ENCODE measurements around the gene MANF. TPM values are rescaled to one million over a fixed set of nuclear protein-coding genes. Genes with fewer than 3 reads are reported as not detected.
"Not testable (repeated sequence)": the region's sequence is repeated elsewhere in the genome, so short reads cannot be mapped to it uniquely, and the experiment has no call there.

Gene MANF
- total RNA-seq, 1 donor from 2014 or later, result 51.6 TPM

GRCh38 chr3:51373658-51374421 lies 11.3 kb upstream of the MANF start:
- no peak for DNase-seq (ENCODE audit: low read depth)

- DNase-seq (ENCODE audit: low read depth), result no peak
Observed at GRCh38 chr3:51374456-51374855, 10.6 kb upstream of the MANF start.

DNA sequence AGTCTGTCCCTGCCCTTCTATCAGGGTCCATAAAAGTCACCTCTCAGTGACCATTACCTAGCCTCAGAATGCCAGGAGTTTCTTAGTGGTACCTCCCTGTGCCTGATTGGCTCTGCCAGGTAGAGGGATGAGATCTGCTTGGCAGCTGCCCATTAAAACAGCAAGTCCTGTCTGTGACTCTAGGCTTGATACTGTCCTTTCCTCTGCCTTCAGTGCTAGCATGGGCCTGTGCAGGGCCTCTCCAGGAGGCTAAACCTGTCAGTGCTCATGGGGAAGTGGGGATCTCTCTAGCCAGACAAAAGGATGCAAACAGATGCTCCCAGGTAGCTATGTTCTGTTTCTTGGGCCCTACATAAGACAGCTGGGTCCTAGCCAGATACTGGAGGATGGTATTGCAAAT lies 10.0 kb upstream of the MANF start:
- DNase-seq (ENCODE audit: low read depth), result no peak

- DNase-seq (ENCODE audit: low read depth), result no peak
Observed at GRCh38 chr3:51375571-51375970, 9.5 kb upstream of the MANF start.

- DNase-seq (ENCODE audit: low read depth), result no peak
Observed at GRCh38 chr3:51378065-51378464, 7.0 kb upstream of the MANF start.

GRCh38 chr3:51378726-51379125 lies 6.4 kb upstream of the MANF start:
- no peak for DNase-seq (ENCODE audit: low read depth)

DNA sequence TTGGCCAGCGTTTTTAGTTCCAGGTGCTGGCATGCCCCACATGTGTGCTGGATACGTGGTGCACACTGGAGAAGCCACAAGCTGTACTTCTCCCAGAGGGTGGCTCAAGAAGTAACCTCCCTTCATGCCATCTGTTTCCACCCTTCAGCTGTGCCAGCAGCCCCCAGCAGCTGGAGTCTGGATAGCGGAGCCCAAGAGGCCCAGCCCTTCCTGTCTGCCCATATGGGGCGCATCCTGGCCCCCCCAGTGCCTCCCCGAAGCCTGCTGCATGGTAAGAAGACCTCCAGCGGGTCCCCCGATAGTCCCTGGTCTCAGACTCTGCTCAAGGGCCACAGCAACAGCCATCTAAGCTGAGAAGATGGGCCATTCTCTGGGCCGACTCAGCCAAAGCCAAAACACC lies 5.8 kb upstream of the MANF start:
- DNase-seq (ENCODE audit: low read depth), result no peak

DNA sequence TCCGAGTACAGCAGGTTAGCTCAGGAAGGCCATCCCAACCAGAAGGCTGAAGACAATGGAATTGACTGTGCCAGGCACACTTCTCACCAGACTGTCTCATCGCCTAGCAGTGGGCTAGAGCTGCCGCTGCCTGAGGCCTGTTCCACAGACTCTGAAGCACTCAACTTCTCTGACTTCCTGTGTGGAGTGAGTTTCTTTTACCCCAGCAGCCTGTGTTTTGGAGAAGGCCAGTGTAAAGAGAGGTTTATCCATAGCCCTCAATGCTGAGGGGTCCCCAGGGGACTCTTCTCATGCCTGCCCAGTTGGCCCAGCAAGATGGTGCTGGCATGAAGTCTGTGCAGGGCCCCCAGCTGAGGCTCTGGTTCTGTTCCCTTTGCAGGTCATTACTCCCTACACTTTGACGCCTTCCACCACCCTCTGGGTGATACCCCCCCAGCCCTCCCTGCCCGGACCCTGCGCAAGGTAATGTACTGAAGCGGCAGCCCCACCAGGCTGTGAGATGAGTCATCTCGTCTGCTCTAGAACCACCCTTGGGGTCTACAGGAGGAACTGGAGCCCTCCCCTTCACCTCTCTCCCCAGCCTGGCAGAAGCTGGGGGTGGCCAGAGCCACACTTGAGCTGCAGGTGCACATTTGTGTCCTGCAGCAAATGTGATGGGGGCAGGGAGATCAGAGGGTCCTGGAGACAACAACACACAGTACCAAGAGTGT lies 5.2 kb upstream of the MANF start:
- DNase-seq (ENCODE audit: low read depth), result no peak

DNA sequence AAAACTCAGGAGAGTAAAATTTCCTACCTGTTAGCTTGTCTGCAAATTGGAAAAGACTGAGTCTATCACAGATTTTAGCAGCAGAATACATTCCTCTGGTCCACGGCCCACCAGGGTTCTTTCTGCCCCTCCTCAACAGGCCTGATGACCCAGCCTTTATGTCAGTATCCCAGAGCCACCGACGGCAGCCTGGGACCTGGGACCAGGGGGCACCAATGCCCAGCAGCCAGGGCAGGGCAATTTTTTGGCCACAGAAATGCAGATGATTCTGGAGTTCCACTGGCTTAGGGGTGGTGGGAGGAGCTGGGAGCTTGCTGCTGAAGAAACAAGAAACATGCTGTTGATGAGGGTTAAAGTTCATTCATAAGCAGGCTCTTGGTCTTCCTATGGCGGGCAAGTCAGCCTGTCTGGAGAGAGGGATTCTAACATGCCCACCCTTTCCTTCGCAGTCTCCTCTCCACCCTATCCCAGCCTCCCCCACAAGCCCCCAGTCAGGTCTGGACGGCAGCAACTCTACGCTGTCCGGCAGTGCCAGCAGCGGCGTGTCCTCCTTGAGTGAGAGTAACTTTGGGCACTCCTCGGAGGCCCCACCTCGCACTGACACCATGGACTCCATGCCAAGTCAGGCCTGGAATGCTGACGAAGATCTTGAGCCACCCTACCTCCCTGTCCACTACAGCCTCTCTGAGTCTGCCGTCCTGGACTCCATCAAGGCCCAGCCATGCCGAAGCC lies 4.3 kb upstream of the MANF start:
- DNase-seq (ENCODE audit: low read depth), result no peak

DNA sequence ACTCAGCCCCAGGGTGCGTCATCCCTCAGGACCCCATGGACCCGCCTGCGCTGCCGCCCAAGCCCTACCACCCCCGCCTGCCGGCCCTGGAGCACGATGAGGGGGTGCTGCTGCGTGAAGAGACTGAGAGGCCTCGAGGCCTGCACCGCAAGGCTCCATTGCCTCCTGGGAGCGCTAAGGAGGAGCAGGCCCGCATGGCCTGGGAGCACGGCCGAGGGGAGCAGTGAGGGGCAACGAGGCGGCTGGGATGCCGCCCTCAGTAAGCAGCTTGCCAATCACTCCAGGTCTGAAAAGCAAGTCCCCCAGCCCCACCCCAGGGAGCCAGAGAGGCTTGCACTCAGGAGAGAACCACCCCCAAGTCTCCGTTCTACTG lies 3.8 kb upstream of the MANF start:
- no peak for DNase-seq (ENCODE audit: low read depth)

DNA sequence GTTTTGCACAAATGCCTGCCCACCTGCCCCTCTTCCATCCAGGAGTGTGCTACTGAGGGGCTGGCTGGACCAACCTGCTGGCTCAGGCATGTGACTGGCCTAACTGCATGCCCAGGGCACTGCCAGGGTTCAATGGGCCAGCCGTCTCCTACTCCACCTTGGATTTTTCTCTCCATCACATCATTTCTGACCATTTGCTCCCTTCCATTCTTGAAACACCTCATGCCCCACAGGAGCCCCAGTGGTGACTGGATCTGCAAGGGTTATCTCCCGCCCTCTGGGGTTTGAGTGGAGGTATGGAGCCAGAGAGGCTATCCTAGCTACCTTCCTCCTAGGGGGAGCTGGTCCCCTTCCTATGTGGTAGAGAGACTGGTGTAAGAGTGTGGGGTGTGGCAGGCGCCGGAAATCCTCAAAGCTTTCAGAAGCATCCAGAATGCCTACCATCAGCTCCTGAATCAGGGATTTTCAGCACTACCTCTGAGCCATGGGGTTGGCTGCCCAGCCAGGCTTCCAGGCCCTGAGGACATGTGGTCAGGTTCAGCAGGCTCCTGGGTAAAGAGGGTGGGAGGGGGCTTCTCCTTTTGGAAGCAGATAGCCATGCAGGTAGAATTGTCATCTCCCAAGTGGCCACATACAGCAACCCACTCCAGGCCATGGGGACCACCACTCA lies 2.9 kb upstream of the MANF start:
- DNase-seq (ENCODE audit: low read depth), result no peak

GRCh38 chr3:51382947-51383578 lies 2.0 kb upstream of the MANF start:
- no peak for DNase-seq (ENCODE audit: low read depth)

DNA sequence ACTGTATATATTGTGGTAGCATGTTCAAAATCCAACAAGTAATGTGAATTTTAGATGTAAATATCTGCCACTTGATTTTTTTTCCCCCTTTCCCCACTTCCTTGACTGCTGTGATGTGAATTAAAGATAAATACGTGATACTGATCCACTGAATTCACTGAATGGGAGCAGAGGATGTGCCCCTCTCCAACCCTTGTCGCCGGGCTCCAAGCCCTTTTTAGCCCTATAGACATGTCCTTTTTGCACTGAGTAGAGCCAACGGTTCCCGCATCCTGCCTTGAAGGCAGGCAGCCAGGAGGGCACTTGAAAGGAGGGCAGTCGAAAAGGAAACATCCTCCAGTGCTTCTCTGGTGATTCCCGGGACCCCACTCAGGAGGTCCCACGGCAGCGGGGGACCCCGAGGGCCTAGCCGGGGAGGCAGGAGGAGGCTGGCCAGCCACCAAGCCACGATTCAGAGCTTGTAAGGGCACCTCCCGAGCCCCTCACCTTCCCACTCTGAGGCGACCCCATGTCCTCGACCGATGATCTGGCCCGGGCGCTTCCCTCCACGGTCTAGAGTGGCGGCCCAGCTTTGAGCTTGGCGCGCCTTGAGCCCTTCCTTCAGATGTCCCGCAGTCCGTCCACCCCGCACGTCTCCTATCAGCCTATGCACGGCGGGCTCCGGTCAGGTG lies 901 bp upstream of the MANF start:
- no peak for DNase-seq (ENCODE audit: low read depth)

- peak; percentile 22 for DNase-seq (ENCODE audit: low read depth)
Observed at GRCh38 chr3:51385621-51386091, 565 bp downstream of the MANF start.

- no peak for DNase-seq (ENCODE audit: low read depth)
Observed at GRCh38 chr3:51386159-51386851, 1.2 kb downstream of the MANF start.

- no peak for DNase-seq (ENCODE audit: low read depth)
Observed at GRCh38 chr3:51386852-51387229, 1.8 kb downstream of the MANF start.

DNA sequence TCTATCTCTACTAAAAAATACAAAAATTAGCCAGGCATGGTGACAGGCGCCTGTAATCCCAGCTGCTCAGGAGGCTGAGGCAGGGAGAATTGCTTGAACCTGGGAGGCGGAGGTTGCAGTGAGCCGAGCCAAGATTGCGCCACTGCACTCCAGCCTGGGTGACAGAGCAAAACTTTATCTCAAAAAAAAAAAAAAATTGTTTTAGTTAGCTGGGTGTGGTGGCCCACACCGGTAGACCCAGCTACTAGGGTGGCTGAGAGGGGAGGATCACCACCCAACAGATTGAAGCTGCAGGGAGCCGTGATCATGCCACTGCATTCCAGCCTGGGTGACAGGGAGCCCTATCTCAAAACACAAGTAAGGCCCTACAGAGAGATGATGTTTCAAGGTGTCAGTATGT lies 2.2 kb downstream of the MANF start:
- not testable (repeated sequence) for DNase-seq (ENCODE audit: low read depth)

- DNase-seq (ENCODE audit: low read depth), result peak; percentile 37
Observed at GRCh38 chr3:51388286-51389029, 3.4 kb downstream of the MANF start.

DNA sequence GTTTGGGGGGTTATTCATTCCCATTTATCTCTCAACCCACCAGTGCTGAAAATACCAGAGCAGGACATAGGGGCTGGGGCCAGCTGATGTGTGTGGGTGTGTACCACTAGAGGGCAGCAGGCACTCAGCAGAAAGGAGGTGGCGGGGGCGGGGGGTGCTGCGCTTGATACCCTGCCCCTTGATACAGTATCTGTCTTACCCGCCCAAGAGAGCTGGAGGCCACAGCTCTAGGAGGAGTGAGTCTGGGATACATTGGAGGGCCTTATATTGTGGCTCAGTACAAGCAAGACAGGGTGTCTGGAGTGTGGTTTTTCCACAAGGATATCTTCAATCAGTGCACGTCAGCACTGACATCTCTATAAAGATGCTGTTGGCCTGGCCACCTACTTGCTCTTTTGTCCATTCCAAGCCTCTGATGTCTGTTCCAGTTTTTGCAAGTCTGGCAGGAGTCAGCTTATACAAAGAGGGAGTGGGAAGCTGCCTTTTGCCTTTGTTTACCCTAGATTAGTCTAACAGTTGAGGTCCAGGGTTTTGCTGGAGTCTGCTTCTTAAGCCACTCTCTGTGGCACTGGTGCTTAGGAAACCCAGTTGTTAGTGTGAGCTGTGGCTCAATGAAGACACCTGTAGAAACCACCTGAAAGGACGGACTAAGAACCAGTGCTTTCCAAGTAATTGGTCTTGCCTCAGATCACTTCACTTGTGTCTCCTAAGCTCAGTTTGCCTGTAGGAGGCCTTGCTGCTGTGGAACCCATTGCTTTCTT lies 4.5 kb downstream of the MANF start:
- DNase-seq (ENCODE audit: low read depth), result peak; percentile 33

All from renal cortical epithelial cell (primary cell).